Measurements from ENCODE around the gene TARM1.

GRCh38 chr19:54107876-54108490 lies 26.8 kb upstream of the TARM1 start:
- no peak for TF ChIP-seq CTCF (conservative IDR thresholded peaks at IDR 0.05; ENCODE audit: low read depth, low read length)
- TF ChIP-seq SMC3 (IDR thresholded peaks at IDR 0.05; ENCODE audit: low read depth, low read length), result no peak
- TF ChIP-seq POLR2A (IDR thresholded peaks at IDR 0.05; ENCODE audit: low read depth, low read length), result no peak
- TF ChIP-seq MAFK (IDR thresholded peaks at IDR 0.05; ENCODE audit: low read depth, low read length), result no peak
- TF ChIP-seq CEBPB (IDR thresholded peaks at IDR 0.05; ENCODE audit: low read depth, low read length), result no peak
- no peak for TF ChIP-seq RAD21 (IDR thresholded peaks at IDR 0.05; ENCODE audit: low read length)
- no peak for TF ChIP-seq MXI1 (IDR thresholded peaks at IDR 0.05; ENCODE audit: borderline replicate concordance, low read depth, low read length)
- no peak for TF ChIP-seq RFX5 (IDR thresholded peaks at IDR 0.05; ENCODE audit: low read depth, low read length)

Measured in IMR-90 (cell line).